HG03045 (cell line): ENCODE measurements around the gene SLC24A4.
"Not testable (repeated sequence)": the region's sequence is repeated elsewhere in the genome, so short reads cannot be mapped to it uniquely, and the experiment has no call there.

Source experiments
- ATAC-seq: cut with Tn5 transposase; IDR thresholded peaks from one replicate; pipeline ENCODE4 v1.9.1; 2021; ENCODE audit warnings: mild to moderate bottlenecking, moderate library complexity; ENCODE audit not compliant: unreplicated experiment

Gene SLC24A4

DNA sequence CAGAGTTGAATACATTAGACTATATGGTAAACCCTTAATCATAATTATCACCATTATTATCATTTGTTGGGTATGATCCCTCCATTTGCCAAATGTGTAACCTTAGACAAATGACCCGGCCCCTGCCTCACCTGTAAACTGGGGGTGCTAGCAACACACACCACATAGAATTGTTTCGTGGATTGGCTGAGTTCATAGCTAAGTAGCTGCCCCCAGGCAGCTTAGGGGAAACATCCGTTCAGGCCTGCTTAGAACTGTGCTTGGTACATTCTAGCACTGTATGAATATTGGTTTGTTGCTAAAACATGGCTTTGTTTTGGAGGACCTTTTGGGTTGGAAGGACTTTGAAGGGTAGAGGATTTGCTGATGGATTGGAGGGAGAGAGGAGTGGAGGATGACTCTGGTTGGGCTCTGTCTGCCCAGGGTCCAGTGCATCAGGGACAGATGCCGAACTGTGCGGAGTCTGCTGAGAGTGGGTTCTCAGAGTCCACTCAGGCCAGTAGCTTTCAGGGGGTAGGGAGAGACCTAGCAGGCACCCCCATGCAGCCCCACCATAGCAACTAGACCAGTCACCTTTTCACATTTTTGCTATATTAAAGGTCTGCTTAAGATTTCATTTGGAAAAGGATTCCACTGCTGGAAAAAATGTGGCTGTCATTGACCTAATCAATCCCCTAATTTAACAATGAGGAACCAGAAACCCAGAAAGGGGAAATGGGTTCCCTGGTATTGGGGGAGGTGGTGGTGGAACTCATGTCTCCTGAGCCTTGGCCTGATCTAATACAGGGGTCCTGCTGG, 192.8 kb downstream of the SLC24A4 start:
- no peak for ATAC-seq

DNA sequence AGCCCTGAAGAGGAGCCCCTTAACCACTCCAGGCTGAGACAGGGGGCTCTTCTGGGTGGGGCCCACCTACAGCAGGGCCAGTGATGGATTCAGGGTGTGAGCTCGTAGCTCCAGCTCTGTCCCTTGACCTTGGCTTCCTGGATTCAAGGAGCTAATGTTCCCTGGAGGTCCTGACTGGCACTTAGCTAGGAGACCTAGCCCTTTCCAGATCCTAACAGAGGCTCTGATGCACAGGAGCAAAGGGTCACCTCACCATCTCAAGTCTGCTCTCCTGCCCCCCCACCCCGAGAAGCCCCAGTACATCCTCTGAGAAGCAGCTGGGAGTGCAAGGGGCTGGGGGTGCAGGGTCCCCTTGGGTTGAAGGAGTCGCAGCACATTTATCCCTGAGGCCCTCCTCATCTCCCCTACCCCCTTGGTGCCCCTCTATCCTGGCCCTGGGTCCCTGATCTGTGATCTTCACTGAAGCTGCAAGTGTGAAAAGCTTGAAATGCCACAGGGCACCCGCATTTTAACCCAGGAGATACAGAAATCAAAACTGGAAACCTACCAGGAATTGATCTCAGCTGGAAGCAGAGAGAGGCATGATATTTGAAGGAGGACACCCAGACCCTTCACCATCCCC, 193.5 kb downstream of the SLC24A4 start:
- no peak for ATAC-seq

DNA sequence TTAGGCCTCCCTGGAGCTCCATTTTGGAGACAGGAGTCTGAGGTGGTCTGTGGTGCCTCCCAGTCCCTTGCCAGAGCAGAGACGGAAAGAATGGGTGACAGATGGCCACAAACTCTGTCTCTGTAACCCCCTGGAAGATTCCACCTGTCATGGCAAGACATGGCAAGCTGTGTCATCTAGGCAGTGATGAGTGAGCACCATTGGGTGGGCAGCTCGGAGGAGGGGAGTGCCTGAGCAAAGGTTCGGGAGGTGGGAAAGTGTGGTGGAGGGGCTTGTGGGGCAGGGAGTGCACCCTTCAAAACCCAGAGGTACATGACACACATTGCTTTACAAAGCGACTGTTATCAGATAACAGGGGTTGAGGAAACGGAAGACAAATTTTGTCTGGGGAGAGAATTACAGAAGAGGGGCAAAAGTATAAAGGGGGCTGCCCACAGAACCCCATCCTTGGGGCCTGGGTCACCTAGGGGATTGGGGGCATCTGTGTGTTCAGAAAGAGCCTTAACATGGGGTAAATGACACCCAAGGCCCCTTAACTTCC, 194.1 kb downstream of the SLC24A4 start:
- no peak for ATAC-seq

DNA sequence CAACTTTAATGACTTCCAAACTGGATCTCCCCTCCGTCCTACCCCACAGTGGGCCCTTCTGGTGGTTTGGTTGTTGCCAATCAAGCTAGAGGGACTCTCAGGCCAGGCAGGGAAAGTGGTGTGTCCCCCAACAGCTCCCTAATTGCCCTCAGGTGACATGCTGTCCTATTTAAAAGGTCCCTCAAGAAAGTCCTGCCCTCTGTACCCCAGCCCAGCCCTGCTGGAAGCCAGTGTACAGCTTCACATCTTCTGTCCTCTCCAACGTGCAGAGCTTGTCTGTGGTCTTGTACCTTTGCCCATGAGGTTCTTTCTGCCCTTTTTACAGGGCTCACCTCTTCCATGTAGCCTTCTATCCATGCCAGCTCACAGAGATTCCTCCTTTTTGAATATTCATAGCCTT, 194.8 kb downstream of the SLC24A4 start:
- no peak for ATAC-seq

DNA sequence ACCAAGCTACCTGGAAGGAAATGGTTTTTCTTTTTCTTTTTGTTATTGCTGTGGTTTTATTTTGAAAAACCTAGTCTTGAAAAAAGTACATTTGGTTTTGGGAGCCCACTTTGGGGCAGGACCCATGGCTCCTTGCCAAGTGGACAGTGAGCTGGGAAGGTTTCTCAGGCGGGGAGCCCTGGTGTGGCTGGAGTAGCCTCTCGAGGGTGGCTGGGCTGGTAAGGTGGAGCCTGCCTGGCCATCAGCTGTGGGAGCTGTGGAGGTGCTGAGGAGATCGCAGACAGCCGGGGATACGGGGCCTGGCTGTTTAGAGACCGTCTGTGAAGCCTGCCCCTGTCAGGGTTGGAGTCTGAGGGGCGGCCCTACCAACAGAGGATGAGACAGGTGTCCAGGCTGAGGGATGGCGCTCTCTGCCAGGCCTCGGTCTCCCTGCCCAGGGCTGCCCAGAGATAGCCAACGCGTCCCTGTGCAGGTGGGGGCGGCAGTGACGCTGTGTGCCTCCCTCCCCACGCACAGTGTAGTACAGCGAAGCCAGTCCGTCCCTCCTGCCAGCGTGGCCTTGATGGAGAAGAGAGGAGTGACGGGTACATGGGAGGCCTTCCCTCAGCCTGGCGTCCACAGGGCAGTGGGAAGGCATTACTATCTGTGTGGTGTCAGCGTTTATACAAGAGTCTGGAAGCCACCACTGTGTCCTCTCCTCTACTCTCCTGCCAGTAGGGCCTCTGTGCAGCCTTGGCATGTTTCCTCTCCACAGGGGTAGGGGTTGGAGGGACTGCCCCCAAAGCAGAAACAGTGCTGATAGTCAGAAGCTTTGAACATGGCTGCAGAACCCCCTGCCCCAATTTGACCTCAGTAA, 196.5 kb downstream of the SLC24A4 start:
- no peak for ATAC-seq

DNA sequence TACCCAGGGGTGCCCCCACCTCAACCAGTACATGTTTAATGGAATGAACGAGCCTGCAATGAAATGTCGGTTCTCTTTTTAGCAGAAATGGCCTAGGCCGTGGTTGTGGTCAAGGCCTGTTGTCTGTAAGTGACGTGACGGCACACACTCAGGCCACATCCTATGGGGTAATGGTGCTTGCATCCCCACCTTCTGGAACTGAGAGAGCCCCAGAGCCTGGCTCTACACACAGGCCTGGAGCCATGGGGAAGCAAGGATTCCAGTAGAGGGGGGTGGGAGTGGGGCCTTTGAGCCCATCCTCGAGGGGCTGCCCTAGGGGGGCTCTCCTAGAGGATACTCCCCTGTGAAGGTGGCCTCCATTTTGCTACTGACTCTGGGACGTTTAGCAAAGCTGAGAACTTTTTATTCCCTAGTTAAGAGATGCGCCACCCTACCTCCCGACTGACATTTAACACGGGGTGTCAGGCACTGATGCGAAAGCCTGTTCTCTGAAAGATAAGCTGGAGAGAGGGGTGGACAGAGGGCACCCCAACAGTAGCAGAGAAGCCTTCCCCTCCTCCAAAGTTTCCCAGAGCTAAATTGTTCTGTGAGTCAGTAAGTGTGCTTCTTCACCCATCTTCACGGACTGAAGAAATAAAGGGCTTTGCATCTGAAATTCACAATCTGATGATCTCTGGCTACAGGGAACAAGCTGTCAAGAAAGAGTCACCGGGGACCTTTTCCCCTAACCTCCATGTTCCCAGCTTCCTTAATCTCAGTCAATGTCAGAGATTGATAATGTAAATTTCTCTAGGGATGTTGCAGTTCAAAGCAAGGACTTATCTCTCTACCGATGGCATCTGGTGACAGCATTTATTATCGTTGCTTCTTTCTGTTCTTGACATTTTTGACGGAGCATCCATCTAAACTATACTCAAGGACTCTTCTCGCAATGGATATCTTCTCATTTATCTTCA, 197.4 kb downstream of the SLC24A4 start:
- no peak for ATAC-seq

DNA sequence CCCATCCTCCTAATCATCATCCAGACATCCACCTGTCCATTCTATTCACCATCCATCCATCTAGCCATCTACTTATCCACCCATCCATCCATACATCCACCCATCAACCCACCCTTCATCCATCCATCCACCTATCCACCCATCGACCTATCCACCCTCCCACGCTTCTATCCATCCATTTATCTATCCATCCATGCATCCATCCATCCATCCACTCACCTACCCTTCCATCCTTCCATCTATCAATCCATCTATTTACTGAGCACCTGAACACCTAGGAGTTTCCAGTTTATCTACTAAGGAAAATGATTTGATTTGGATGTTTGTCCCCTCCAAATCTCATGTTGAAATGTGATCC, 198.1 kb downstream of the SLC24A4 start:
- no peak for ATAC-seq

DNA sequence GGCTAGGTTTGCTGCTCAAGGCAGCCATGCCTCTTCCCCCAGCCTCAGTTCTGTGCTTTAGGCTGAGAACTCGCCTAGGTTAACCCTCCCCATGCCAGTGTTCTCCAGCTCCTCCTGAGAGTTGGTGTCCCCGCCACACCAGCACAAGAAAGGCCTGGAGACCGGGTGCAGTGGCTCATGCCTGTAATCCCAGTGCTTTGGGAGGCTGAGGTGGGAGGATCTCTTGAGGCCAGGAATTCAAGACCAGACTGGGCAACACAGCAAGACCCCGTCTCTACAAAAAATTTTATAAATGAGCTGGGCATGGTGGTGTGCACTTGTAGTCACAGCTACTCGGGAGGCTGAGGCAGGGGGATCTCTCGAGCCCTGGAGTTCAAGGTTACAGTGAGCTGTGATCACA, 200.8 kb downstream of the SLC24A4 start:
- ATAC-seq: no peak

DNA sequence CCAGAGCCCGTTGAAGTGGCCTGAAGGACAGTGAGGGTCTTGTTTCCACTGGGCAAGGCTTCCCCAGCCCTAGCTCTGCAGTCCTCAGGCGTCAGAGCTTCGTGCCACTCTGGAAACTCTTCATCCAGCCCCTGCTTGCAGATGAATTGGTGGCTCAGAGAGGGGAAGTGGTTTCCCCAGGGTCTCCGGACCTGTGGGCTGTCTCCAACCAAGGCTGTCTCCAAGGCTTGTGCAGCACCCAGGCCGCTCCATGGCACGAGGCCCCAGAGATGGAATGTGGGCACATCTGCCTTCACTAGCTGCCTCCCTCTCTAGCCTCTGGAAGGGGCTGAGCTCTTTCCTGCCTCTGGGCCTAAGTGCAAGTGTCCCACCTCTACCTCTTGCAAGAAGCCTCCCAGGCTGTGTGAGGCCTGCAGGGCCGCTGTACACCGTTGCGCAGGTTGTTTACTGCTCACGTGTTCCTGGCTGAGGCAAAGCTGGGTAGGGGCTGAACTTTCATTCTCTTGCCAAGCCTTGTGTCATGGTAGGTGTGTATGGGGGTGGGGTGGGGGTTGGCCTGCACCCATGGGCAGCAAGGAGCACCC, 201.7 kb downstream of the SLC24A4 start:
- ATAC-seq: no peak

DNA sequence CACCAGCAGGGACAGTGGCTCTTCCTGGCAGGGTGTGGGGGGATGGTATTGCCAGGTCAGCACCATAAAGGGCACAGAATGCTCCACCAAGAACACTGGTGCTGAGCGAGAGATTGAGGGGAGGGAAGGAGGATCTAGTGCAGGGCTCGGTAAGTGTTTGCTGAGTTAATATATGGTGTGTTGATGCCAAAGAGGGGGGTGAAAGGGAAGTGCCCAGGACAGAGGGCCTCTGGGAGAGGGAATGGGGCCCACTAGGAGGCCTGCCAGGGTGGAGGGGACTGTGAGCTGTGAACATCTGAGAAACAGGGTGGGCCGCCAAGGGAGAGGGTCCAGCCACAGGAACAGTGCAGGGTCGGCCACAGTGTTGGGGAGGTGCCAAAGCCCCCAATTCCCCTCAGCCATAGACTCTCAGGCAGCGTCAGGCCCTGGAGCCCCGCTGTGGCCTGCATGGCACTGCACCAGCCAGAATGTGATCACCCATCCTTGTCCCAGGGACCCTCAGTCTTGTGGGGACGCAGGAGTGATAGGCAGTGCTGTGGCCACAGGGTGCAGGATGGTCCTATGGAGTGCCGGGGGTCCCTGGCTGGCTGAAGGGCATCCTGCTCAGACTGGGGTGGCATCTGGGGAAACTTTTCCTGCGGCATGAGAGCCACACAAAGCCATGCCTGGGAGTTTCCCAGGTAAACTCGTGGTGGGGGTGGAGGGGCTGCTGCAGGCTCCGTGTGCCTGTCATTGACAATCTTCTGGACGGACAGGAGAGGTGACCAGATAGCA, 202.5 kb downstream of the SLC24A4 start:
- ATAC-seq: no peak

DNA sequence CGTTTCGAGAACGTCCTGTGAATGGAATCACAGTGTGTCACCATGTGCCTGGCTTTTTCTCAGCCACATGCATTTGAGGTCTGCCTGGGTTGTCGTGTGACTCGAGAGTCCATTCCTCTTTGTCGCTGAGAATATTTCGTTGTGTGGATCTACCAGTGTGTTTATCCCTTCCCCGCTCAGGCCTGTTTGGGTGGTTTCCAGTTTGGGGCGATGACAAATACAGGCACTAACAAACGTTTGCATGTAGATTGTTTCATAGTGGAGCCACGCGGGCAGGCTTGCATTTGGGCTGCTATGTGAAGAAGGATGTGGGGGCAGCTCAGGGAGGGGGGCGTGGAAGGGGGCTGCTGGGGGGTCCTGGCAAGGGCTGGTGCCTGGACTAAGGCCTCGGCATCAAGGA, 204.8 kb downstream of the SLC24A4 start:
- ATAC-seq: no peak

DNA sequence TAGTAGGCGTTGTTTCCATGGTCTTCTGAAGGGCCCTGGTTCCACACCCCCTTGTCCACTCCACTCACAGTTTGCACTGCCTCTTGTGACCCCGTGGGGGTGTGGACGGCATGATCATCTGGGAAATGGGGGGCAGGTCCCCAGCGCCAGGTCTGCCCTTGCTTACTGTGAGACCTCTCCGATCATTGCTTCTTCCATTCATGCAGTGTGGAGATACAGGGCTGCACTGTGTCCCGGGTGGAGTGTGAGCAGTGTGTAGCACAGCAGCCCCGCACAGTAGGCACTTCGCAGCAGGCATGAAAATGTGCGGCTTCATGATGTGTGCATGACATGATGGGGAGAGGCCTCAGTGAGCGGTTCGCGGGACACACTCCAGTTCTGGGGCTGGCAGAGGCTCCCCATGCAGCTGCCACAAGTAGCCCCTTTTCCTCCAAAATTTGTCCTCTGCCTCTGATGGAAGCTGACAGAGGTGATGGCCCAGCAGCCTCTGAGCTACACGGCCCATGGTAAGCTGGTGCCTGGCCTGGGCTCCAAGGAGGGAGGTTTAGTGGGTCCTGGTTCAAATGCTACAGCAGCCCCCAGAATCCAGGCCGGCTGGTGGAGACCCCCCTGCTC, 205.6 kb downstream of the SLC24A4 start:
- no peak for ATAC-seq

DNA sequence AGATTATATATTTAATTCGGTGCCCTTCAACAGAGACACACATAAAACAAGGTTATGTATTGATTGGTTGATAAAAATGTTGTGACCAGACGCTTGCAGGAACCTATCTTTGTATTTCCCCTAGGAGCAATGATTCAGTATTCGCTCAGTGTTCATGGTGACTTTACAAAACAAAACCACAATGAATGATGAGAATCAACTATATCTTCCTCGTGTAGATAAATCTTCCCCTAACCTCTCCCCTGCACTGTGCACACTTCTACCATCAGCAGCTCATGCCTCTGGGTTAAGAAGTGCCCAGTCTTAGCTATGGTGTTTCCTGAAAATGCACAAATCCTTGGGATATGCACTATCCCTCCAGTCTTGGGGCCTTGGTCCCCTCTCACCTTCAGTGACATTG, 206.9 kb downstream of the SLC24A4 start:
- ATAC-seq: no peak

DNA sequence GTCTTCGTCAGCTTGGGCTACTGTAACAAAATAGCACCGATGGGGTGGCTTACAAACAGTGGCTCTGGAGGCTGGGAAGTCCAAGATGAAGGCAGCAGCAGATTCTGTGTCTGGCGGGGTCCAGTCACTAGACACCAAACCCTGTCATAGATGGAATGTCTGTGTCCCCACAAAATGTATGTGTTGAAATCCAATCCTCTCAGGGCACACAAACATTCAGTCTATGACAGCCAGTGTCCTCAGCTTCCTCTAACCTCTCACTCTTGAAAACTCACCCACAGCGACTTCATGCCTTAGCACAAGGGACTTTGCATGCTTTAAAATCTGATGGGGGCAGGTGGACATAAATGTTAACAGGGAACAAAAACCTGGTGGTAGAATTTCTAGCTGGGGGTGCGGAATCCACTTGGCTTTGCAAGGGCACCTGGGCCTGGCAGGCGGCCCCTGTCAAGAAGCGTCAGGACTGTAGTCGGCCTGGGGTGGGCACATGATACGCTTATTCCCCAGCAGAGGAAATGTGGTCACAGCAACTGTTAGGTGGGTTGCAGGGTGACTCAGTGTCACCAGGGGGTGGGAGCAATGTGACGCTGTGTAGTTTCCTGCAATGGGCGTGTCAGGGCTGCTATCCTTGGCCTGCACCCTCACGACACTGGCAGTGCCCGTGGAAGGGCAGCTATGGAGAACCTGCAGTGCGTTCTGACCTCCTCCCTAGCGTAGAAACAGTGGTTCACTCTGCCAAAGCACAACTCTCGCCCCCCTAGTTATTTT, 208.3 kb downstream of the SLC24A4 start:
- ATAC-seq: no peak

DNA sequence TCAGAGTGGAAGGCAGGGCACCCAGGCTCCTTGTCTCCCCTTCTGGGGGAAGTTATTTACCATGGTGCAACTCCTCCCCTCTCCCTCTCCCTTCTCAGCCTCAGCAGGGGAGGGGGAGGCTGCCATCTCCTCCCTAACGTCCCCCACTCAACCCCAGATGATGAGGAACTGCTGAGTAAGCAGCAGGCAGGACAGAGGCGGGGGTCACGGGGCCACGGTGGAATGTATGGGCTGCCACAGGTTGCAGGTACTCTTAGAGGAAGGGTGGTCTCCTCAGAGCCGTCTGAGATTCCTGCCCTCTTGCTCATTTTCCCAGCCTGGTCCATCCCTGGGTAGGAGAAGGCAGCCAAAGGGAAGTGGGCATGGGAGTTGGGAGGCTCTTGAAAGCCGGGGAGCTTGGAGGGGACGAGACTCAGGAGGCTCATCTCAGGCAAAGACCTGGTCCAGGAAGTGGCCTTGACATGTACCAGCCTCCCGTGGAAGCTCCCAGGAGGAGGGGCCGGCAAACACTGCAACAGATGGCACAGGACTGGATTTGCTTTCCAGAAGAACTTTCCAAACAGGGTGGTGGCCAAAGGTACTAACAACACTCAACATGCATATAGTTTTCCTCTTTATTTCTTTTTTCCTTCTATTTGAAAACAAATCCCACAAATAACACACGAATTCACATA, 209.7 kb downstream of the SLC24A4 start:
- ATAC-seq: no peak

DNA sequence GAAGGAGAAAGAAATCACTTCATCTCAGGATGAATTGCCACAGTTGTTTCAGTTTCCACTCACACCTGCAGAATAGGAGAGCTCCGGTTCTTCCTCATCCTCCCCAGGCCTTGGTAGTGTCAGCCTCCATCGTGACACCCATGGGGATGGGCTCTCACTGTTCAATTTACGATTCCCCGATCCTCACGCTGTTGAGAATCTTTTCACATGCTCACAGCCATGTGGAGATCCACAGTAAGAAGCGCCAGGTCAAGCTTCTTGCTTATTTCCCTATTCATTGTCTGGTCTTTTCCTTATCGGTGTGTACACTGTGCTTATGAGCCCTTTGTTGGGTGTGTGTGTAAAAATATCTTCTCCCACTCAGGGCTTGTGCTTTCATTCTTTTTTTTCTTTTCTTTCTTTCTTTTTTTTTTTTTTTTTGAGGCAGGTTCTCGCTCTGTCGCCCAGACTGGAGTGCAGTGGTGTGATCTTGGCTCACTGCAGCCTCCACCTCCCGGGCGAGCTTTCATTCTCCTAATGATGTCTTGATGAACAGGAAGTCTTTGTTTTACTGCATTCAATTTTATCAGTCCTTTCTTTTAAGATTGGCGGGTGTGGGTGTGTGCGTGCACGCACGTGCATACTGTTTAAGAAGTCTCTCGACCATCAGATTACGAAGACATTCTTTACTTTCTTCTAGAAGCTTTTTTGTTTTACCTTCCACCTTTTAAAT, 212.1 kb downstream of the SLC24A4 start:
- no peak for ATAC-seq

DNA sequence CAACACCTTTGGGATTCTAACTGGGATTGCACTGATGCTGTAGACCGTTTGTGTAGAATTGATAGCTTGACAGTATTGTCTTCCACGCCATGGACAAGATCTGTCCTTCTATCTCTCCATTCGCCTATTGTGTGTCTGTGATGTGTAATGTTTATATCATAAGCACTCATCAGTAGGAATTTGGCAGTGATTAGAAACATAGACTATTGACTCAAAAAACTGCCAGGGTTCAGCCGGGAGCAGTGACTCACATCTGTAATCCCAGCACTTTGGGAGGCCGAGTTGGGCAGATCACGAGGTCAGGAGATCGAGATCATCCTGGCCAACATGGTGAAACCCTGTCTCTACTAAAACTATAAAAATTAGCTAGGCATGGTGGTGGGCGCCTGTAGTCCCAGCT, 213.3 kb downstream of the SLC24A4 start:
- ATAC-seq: not testable (repeated sequence)
